Fibroblast of skin of back (primary cell): Measurements from ENCODE around the gene PHF5A.
A peak's percentile ranks its signal among the peaks of the same experiment; 100 is the strongest.
"Not testable (repeated sequence)": the region's sequence is repeated elsewhere in the genome, so short reads cannot be mapped to it uniquely, and the experiment has no call there.

Experiments used
- DNase-seq: peaks from one replicate; pipeline ENCODE4 v3.0.0-alpha.2; 2013

The PHF5A gene

GRCh38 chr22:41446639-41447434, 21.7 kb downstream of the PHF5A start, which contains the start of gene TOB2:
TOB2 (minus strand) TSS chr22:41446801; CDS start chr22:41437345, 9,456 bp downstream.
- DNase-seq, result peak; percentile 95

GRCh38 chr22:41446057-41446501, 22.4 kb downstream of the PHF5A start:
- DNase-seq, result peak; percentile 14

GRCh38 chr22:41445129-41446056, 23.1 kb downstream of the PHF5A start:
- DNase-seq, result peak; percentile 23

GRCh38 chr22:41444360-41445128, 23.9 kb downstream of the PHF5A start:
- peak; percentile 97 for DNase-seq

GRCh38 chr22:41442240-41442792, 26.2 kb downstream of the PHF5A start:
- DNase-seq, result no peak

GRCh38 chr22:41440511-41440910, 28.0 kb downstream of the PHF5A start:
- DNase-seq, result not testable (repeated sequence)

DNA sequence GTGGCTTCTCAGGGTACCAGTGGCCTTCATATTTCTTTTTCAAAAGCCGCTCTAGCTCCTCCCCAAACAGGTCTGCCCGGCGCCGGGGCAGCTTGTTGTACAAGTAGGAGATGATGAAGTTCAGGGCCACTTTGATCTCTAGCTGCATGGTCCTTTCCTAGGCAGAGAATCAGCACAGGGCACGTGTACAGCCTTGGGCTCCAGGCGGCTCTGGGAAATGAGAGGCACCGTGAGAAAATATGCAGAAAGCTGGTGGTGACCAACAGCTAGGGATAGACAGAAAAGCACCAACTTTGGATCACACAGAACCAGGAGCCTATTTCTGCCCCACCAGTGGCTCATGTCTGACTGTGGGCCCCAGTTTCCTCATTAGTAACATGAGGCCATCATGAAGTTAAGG, 31.3 kb downstream of the PHF5A start:
- no peak for DNase-seq

DNA sequence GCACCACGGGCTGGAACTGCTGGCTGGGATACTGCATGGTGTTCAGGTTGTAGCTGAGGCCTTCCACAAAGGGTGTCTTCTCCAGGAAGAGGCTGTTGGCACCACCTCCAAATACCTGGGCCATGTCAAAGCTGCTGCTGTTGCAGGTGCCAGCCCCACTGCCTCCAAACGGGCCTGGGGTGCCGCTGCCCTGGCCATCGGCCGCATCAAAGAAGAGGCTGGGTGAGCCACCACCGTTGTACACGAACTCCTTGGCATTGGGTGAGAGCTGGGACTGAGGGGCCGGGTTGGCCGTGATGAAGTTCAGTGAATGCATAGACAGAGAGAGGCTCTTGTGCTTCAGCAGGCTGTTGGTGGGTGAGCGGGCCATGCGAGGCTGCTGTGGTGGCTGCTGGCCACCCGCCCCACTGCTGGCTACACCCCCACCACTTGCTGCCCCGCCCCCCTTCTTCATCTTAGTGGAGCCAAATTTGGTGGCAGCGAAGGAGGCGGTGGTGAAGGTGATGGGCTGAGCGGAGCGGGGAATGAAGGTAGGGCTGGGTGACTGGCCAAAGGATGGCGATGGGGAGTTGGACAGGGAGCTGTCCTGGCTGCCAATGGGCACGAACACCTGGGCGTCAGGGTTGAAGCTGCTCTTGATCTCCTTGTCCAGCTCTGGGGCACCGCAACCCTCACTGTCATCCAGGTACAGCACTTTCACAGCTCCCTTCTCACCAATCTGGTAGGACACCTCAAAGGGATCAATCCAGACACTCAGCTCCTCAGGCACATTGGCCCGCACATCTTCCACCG, 32.0 kb downstream of the PHF5A start:
- DNase-seq, result no peak

- no peak for DNase-seq
Measured at GRCh38 chr22:41435560-41435959, 32.9 kb downstream of the PHF5A start.

DNA sequence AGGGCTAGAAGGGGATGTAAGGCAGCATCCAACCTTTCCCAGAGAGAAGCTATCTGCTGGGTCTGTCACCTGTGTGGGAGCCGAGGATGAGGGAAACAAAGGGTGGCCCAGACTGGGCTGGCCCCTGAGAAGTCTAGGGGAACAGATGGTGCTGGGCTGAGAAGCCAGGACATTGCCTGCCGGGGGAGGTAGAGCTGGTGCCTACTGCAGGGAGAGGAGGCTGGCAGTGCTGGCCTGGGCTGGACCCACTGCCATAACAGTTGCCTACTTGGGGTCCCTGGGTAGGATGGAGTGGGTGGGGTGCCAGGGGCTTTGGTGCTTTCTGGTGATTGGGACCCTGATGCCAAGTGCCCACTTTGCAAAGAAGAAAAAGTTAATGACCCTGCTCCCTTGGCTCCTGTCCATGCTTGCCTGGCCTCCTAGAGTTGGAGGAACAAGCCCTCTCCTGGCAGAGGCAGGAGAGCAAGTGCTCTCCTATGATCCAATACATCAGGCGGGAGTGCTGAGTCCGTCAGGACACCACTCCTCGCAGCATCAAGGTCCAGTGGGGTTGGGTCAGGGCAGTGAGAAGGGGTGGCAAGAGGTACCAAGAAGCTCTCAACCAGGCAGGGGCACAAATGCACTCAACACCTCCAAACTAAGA, 34.0 kb downstream of the PHF5A start:
- not testable (repeated sequence) for DNase-seq

GRCh38 chr22:41433480-41433879, 35.0 kb downstream of the PHF5A start:
- DNase-seq, result not testable (repeated sequence)

GRCh38 chr22:41431656-41432055, 36.8 kb downstream of the PHF5A start:
- DNase-seq, result no peak

DNA sequence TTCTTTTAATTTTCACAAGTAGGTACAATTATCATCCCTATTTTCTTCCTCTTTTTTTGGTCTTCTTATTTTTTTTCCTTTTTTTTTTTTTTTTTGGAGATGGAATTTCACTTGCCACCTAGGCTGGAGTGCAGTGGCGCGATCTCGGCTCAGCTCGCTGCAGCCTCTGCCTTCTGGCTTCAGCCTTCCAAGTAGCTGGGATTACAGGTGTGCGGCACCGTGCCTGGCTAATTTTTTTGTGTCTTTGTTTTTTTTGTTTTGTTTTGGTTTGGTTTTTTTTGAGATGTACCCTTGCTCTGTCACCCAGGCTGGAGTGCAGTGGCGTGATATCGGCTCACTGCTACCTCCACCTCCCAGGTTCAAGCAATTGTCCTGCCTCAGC, 38.5 kb downstream of the PHF5A start:
- no peak for DNase-seq

DNA sequence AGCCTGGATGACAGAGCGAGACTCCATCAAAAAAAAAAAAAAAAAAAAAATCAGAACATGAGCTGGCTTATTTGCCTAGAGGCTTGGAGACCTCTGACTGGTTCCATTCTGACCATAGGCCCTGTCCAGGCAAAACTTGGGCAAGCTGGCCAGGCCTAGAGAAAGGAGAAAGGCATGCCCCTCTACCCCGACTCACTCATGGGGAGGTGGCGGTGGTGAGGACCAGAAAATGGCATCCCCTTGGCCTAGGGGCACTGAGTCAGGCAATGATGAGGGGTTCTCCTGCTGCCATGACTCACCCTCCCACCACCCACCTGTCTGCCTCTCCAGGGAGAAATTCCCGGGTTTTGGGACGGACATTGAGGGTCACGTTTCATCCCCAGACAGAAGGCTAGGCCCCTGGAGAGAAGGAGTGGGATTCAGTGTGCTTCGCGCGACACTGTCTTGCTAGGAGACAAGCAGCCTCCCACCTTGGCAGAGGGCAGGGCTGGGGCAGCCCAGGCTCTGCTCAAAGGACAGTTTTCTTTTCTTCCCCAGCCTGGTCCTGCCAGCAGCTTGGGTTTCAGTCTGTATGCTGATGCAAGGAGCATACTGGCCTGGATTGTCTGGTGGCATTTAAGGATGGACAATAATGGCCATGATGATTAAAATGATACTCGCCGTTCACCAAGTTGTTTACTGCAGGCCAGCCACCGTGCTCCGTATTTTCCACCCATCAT, 39.1 kb downstream of the PHF5A start:
- DNase-seq, result no peak

- no peak for DNase-seq
Measured at GRCh38 chr22:41425660-41426365, 42.7 kb downstream of the PHF5A start.

- no peak for DNase-seq
Measured at GRCh38 chr22:41418717-41419116, 49.8 kb downstream of the PHF5A start.

- DNase-seq, result no peak
Measured at GRCh38 chr22:41417622-41418390, 50.7 kb downstream of the PHF5A start.

DNA sequence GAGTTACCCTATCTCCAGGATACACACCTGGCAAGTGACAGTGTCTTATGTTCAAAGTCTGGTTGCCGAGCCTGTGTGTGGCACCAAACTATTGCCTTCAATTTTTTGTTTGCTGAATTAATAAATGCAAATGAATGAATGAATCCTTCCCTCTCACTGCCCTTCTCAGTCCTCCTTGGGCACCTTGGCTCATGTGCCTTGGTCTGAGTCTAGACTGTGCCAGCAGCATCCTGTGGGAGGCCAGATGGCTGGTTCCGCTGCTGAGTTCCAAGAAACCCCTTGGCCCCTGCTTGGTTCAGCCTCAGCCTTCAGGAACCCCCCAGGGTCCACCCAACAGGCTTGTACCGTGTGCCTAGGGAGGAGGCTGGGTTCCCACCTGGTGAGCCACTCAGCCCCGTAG, 52.9 kb downstream of the PHF5A start:
- no peak for DNase-seq
